H9 (cell line): ENCODE data around the gene TTC39C. TPM values are rescaled to one million over a fixed set of nuclear protein-coding genes. Genes with fewer than 3 reads are reported as not detected.

Experiments used
- DNase-seq: peaks from one replicate; pipeline ENCODE4 v3.0.0-alpha.2; 2017
- H2AFZ ChIP-seq: one replicate; pipeline ENCODE4 v1.6.1; 2013; ENCODE audit warnings: mild to moderate bottlenecking, low read length, control low read depth, moderate library complexity
- H2AK5ac ChIP-seq: 2 replicates; pipeline ENCODE4 v1.6.1; 2013; ENCODE audit warnings: low read length, control low read depth, mixed read lengths; ENCODE audit not compliant: insufficient read length
- H2BK120ac ChIP-seq: one replicate; pipeline ENCODE4 v1.6.1; 2013; ENCODE audit warnings: low read depth, mild to moderate bottlenecking, low read length, control low read depth, inconsistent platforms; ENCODE audit not compliant: poor library complexity, severe bottlenecking
- H2BK12ac ChIP-seq: 2 replicates; pipeline ENCODE4 v1.6.1; 2013; ENCODE audit warnings: low read length, control low read depth, mixed read lengths, low read depth; ENCODE audit not compliant: insufficient read length
- H2BK15ac ChIP-seq: 2 replicates; pipeline ENCODE4 v1.6.1; 2013; ENCODE audit warnings: low read depth, low read length, control low read depth
- H2BK20ac ChIP-seq: one replicate; pipeline ENCODE4 v1.6.1; 2013; ENCODE audit warnings: low read depth, mild to moderate bottlenecking, low read length, control low read depth, inconsistent platforms; ENCODE audit not compliant: poor library complexity, severe bottlenecking
- H2BK5ac ChIP-seq: 2 replicates; pipeline ENCODE4 v1.6.1; 2013; ENCODE audit warnings: low read length, control low read depth, mixed read lengths; ENCODE audit not compliant: insufficient read length
- H3K14ac ChIP-seq: 2 replicates; pipeline ENCODE4 v1.6.1; 2013; ENCODE audit warnings: low read length, control low read depth; ENCODE audit not compliant: insufficient read depth
- H3K18ac ChIP-seq: 2 replicates; pipeline ENCODE4 v1.6.1; 2013; ENCODE audit warnings: low read depth, mild to moderate bottlenecking, mixed read lengths, low read length, control low read depth; ENCODE audit not compliant: insufficient read length
- H3K23ac ChIP-seq: 2 replicates; pipeline ENCODE4 v1.6.1; 2013; ENCODE audit warnings: low read length, control low read depth, mixed read lengths, low read depth; ENCODE audit not compliant: insufficient read length
- H3K23me2 ChIP-seq: 2 replicates; pipeline ENCODE4 v1.6.1; 2013; ENCODE audit warnings: low read depth, mild to moderate bottlenecking, mixed read lengths, low read length, control low read depth; ENCODE audit not compliant: insufficient read length, poor library complexity, severe bottlenecking
- H3K27ac ChIP-seq: 2 replicates; pipeline ENCODE4 v1.5.1; 2013; ENCODE audit warnings: low read length, control low read depth, mixed read lengths, low read depth; ENCODE audit not compliant: insufficient read length
- H3K27me3 ChIP-seq: 2 replicates; pipeline ENCODE4 v1.6.1; 2013; ENCODE audit warnings: low read length, control low read depth, inconsistent platforms; ENCODE audit not compliant: insufficient read depth
- H3K4ac ChIP-seq: 2 replicates; pipeline ENCODE4 v1.6.1; 2013; ENCODE audit warnings: low read depth, mild to moderate bottlenecking, control low read depth, inconsistent platforms, low read length, moderate library complexity
- H3K4me1 ChIP-seq: 2 replicates; pipeline ENCODE4 v1.6.1; 2013; ENCODE audit warnings: low read length, control low read depth, inconsistent platforms; ENCODE audit not compliant: insufficient read depth
- H3K4me2 ChIP-seq: 2 replicates; pipeline ENCODE4 v1.6.1; 2013; ENCODE audit warnings: low read length, control low read depth, mixed read lengths; ENCODE audit not compliant: insufficient read length, insufficient read depth
- H3K56ac ChIP-seq: 2 replicates; pipeline ENCODE4 v1.6.1; 2013; ENCODE audit warnings: low read depth, mild to moderate bottlenecking, mixed read lengths, low read length, control low read depth; ENCODE audit not compliant: insufficient read length
- H3K79me1 ChIP-seq: 2 replicates; pipeline ENCODE4 v1.6.1; 2013; ENCODE audit warnings: low read depth, mild to moderate bottlenecking, moderate library complexity, low read length, control low read depth, inconsistent platforms; ENCODE audit not compliant: insufficient read depth, poor library complexity, severe bottlenecking
- H3K79me2 ChIP-seq: 2 replicates; pipeline ENCODE4 v1.6.1; 2013; ENCODE audit warnings: low read length, control low read depth, inconsistent platforms; ENCODE audit not compliant: insufficient read depth
- H3K9ac ChIP-seq: 2 replicates; pipeline ENCODE4 v1.6.1; 2013; ENCODE audit warnings: low read length, control low read depth, mixed read lengths; ENCODE audit not compliant: insufficient read length; ENCODE audit errors: extremely low read depth
- H3K9me3 ChIP-seq: one replicate; pipeline ENCODE4 v1.6.1; 2013; ENCODE audit warnings: low read depth, low read length, inconsistent platforms; ENCODE audit not compliant: control insufficient read depth
- H3T11ph ChIP-seq: one replicate; pipeline ENCODE4 v1.6.1; 2013; ENCODE audit warnings: mild to moderate bottlenecking, low read length, control low read depth, inconsistent platforms
- H4K20me1 ChIP-seq: one replicate; pipeline ENCODE4 v1.6.1; 2013; ENCODE audit not compliant: control insufficient read depth, insufficient read length, insufficient read depth
- H4K5ac ChIP-seq: 2 replicates; pipeline ENCODE4 v1.6.1; 2013; ENCODE audit warnings: low read depth, mild to moderate bottlenecking, mixed read lengths, low read length, control low read depth; ENCODE audit not compliant: insufficient read length
- H4K8ac ChIP-seq: replicated peaks from 2 replicates; pipeline ENCODE4 v1.6.1; 2013; ENCODE audit warnings: low read length, control low read depth, mixed read lengths, low read depth; ENCODE audit not compliant: insufficient read length
- H4K91ac ChIP-seq: 2 replicates; pipeline ENCODE4 v1.6.1; 2013; ENCODE audit warnings: low read depth, mild to moderate bottlenecking, moderate library complexity, mixed read lengths, low read length, control low read depth; ENCODE audit not compliant: insufficient read length
- H3K27ac Mint-ChIP-seq, 3 experiments: 2 replicates in 2 of 3; 3 replicates in 1 of 3; pipeline ENCODE4 v1.8.0; 2020 to 2021; ENCODE audit warnings: mixed read lengths in 3 of 3, mild to moderate bottlenecking in 1 of 3, moderate library complexity in 1 of 3
- H3K27me3 Mint-ChIP-seq: 2 replicates; pipeline ENCODE4 v1.8.0; 2021; ENCODE audit warnings: low read depth, mild to moderate bottlenecking, moderate library complexity, mixed read lengths
- H3K36me3 Mint-ChIP-seq, 3 experiments: 2 replicates in 2 of 3; 3 replicates in 1 of 3; pipeline ENCODE4 v1.8.0; 2020 to 2021; ENCODE audit warnings: low read depth in 3 of 3, mixed read lengths in 3 of 3; ENCODE audit not compliant: insufficient read depth in 1 of 3
- H3K4me1 Mint-ChIP-seq, 2 experiments: 2 replicates each; pipeline ENCODE4 v1.8.0; 2020; ENCODE audit warnings: mixed read lengths in 2 of 2
- H3K4me3 Mint-ChIP-seq, 2 experiments: 2 replicates in 1 of 2; 3 replicates in 1 of 2; pipeline ENCODE4 v1.8.0; 2020 to 2021; ENCODE audit warnings: mild to moderate bottlenecking in 2 of 2, mixed read lengths in 2 of 2, moderate library complexity in 1 of 2
- H3K9me3 Mint-ChIP-seq, 2 experiments: 2 replicates in 1 of 2; 3 replicates in 1 of 2; pipeline ENCODE4 v1.8.0; 2020; ENCODE audit warnings: mild to moderate bottlenecking in 2 of 2, mixed read lengths in 2 of 2, moderate library complexity in 1 of 2
- CTCF ChIP-seq: fragments of 200-600 bp; sonication (generic); conservative IDR thresholded peaks from 3 replicates; pipeline ENCODE4 v1.8.0; 2021; ENCODE audit warnings: antibody characterized with exemption, mild to moderate bottlenecking
- WGBS: extraction: QIAGEN DNeasy Blood & Tissue Kit; methylation state at CpG from one replicate; pipeline ENCODE4 v1.1.7; 2013; ENCODE audit warnings: missing lambda C conversion rate, low lambda C conversion rate, mixed read lengths; ENCODE audit not compliant: insufficient read length; ENCODE audit errors: extremely low coverage; 5-methylcytosine and 5-hydroxymethylcytosine counted together
- total RNA-seq: library from RNA; stranded (reverse); gene quantifications from 2 replicates; pipeline ENCODE4 v1.2.1, GENCODE V29; 2021

The TTC39C gene
- total RNA-seq, 1 experiment from 2014 or later: 18.0 TPM

DNA sequence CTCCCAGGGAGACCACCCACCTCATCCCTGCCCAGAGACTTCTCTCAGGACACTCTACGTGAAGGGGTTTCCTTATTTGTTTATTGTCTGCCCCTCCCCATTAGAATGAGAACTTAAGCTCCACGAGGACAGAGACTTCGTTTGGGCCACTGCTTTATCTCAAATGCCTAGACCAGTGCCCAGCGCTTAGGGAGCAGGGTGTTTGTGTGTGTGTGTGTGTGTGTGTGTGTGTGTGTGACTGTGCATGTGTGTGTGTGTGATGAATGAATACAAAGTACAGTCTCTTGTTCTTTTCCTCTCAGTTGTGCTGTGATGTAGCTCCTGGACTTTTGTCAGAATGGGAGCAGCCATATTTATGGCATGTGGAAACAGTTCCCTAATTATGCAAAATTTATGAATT, 89.9 kb downstream of the TTC39C start:
- peak overlapping the region in 2 of 3 experiments; percentile 15 to 38; a peak in 2 of 7 replicates for H3K27ac Mint-ChIP-seq
- TF ChIP-seq CTCF: no peak

More for the DNA sequence above, 89.9 kb downstream of the TTC39C start:
- Histone ChIP-seq H3K4me2 (no peak overlapping the region), H4K5ac (no peak overlapping the region), H3K79me2 (no peaks in the 10 kb centered on the region), H4K91ac (no peak overlapping the region), H2BK5ac (no peak overlapping the region), H3K79me1 (no peaks in the 10 kb centered on the region), H3K18ac (no peak overlapping the region), H3K9me3 (no peaks in the 10 kb centered on the region), H3K4me1 (no peaks in the 10 kb centered on the region), H3K4ac (no peak overlapping the region), H2AK5ac (no peak overlapping the region), H2BK120ac (no peak overlapping the region), H2BK15ac (no peak overlapping the region), H4K20me1 (peaks cover 6% of the 10 kb centered on the region), H3T11ph (no peak overlapping the region), H3K27me3 (no peaks in the 10 kb centered on the region; the same call in 1 of the 2 replicates), H2AFZ (no peak overlapping the region), H2BK12ac (no peak overlapping the region), H3K27ac (no peak overlapping the region), H3K56ac (no peak overlapping the region), H3K9ac (no peak overlapping the region), H3K14ac (no peak overlapping the region), H4K8ac (no peak overlapping the region), H2BK20ac (no peak overlapping the region), H3K23ac (no peak overlapping the region), H3K23me2 (no peaks in the 10 kb centered on the region)
- H3K9me3 Mint-ChIP-seq: no peaks in the 10 kb centered on the region
- H3K4me3 Mint-ChIP-seq: no peak overlapping the region
- no peaks in the 10 kb centered on the region for H3K27me3 Mint-ChIP-seq
- H3K4me1 Mint-ChIP-seq: peaks cover 2% of the 10 kb centered on the region in 2 experiments; a peak in 2 of 4 replicates
- H3K36me3 Mint-ChIP-seq: no peaks in the 10 kb centered on the region; a peak in 3 of 7 replicates
- no CpG with 5 or more reads among the region's 4 CpGs for WGBS
- no peak for DNase-seq
